GM19023 (cell line): ENCODE measurements around the gene COPG1.
A peak's percentile ranks its signal among the peaks of the same experiment; 100 is the strongest.
"Not testable (repeated sequence)": the region's sequence is repeated elsewhere in the genome, so short reads cannot be mapped to it uniquely, and the experiment has no call there.

Experiments
- ATAC-seq: cut with Tn5 transposase; IDR thresholded peaks from one replicate; pipeline ENCODE4 v1.9.1; 2021; ENCODE audit warnings: mild to moderate bottlenecking, moderate library complexity; ENCODE audit not compliant: unreplicated experiment

Gene COPG1

DNA sequence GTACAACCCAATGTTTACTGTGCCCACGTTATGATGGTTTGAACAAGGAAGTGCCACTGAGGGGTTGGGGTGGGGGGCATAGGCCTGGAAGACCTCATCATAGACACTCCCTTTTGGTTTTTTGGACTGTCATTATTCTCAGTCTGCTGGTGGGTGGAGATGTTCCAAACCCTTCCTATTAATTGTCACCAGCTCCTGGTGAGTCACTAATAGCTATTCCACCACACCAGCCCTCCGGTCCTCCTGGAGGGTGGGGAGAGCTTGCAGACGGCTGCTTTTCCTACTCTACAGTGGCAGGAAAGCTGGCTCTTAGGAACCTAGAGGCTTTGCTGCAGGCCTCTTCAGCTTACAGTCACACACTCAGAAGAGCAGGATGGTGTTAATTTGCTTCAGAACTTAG is 9.0 kb upstream of the COPG1 start:
- no peak for ATAC-seq

DNA sequence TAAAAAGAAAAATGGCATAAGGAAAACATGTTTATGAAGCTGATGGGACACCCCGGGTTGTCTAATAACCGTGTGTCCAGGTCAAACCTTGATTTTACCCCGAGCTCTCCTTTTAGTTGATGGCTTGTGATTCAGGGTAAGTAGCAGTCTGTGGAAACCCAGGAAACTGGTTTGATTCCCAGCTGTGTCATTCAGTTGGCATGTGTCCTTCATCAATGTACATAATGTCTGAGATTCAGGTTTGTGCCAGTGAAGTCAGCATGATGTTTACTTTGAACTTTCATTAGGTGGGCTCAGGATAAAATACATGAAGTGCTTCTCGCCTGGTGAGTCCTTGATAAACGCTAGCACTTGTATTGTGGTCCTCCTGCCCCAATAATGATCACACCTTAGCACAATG is 4.3 kb upstream of the COPG1 start:
- no peak for ATAC-seq

DNA sequence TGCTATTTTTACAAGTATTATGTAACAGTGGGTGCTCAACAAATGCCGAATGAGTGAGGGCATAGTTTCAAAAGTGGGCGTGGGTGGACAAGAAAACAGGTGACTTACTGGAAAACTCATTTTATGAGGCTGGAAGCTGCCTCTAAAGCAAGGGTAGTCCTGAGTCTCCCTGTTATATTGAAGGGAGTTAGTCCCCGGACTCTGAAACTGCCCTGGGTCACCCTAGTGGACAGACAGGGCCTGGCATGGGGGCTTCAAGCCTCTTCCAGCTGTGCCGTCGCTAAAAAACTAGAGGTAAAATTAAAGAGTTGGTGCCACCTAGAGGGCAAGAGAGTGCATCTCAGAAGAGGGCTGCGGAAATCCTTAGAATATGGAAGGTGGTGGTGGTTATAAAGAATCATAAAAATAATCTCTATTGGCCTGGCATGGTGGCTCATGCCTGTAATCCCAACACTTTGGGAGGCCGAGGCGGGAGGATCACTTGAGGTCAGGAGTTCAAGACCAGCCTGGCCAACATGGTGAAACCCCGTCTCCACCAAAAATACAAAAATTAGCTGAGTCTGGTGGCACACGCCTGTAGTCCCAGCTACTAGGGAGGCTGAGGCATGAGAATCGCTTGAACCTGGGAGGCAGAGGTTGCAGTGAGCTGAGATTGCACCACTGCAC is 3.6 kb upstream of the COPG1 start:
- ATAC-seq, result peak; percentile 63

DNA sequence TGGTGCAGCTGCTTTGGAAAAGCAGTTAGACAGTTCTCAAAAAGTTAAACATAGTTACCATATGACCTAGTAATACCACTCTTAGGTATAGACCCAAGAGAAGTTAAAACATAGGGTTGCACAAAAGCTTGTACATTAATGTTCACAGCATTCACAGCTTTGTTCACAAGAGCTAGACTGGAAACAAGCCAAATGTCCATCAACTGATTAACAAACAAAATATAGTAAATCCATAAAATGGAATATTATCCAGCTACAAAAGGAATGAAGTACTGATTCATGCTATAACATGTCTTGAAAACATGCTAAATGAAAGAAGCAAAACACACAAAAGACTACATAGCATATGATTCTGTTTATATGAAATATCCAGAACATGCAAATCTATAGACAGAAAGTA is 2.8 kb upstream of the COPG1 start:
- ATAC-seq, result no peak

DNA sequence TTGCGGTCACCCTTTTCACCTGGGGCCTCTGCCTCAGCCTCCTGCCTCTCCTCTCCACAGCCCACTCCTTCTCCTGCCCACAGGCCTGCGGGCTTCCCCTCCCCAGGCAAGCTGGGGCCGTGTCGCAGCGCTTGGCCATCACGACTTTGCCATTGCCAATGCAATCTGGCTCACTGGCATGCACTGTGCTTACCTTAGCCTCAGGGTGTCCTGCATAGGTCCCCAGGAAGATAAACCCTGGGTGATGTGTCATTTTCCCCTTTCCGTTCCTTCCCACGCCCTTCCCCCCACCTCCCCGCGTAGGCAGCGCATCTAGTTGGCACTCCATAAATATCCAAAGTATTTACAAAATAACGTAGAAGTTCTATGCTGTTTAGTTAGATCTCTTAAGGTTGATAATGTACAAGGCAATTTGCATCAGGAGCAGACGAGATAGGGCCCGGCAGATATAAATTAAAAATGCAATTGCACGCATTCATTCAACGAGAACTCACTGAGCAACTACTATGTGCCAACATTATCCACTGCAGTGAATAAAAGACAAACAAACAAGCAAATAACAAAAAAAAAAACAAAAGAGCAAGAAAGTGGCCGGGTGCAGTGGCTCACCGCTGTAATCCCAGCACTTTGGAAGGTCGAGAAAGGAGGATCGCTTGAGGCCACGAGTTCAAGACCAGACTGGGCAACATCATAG is 973 bp upstream of the COPG1 start:
- ATAC-seq, result no peak

DNA sequence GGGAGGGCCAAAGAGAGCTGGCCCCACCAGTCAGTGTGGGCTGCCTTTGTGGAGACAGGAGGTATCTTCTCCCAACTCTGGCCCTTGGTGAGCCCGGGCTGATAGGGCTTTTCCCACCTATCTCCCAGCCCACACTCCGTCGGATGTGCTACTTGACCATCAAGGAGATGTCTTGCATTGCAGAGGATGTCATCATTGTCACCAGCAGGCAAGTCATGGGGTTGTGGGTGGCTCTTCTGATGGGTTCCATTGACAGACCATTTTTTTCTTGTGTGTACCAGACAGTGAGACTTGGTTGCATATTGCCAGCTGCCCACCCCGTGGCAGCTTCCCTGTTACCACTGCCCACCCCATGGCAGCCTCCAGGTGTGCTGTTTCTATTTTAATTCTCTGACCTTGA is 3.3 kb downstream of the COPG1 start:
- ATAC-seq, result no peak

DNA sequence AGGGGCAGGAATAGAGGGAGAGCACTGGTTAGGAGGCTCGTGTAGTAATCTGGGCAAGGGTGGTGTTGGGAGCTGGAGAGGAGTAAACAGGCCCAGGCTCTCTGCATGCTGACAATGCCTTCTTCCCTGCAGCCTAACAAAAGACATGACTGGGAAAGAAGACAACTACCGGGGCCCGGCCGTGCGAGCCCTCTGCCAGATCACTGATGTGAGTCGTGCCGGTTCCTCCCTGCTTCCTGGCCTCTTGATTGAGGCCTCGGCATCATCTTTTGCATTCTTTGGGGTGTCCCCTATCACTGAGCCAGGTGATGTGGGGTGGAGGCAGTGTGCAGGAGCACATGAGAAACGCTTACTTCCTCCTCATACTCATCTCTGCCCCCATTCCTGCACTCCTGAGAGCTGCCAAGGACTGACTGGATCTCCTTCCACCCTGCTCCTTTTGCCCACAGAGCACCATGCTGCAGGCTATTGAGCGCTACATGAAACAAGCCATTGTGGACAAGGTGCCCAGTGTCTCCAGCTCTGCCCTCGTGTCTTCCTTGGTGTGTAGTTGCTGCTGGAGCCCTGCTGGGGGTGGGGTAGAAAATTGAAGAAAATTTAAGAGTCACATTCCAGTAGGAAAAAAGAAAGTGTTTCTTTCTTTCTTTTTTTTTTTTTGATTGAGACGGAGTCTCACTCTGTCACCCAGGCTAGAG is 5.3 kb downstream of the COPG1 start:
- ATAC-seq, result no peak

DNA sequence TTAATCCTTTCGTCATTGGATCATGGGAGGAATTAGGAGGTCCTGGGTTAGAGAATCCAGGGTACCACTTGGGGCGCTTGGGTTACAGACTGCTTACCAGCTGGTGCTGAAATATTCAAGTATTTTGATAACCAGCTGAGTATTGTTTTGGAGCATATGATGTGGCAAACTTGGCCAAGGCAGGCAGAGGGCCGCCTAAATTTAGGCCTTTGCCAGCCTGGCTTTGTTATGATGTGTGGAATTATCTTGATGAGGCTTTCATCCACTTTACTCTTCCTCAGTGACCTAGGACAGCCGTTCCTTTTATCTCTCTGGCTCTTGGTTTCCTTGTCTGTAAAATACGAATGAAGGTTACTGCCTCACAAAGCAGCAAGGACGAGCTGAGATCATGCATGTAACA is 6.9 kb downstream of the COPG1 start:
- no peak for ATAC-seq

DNA sequence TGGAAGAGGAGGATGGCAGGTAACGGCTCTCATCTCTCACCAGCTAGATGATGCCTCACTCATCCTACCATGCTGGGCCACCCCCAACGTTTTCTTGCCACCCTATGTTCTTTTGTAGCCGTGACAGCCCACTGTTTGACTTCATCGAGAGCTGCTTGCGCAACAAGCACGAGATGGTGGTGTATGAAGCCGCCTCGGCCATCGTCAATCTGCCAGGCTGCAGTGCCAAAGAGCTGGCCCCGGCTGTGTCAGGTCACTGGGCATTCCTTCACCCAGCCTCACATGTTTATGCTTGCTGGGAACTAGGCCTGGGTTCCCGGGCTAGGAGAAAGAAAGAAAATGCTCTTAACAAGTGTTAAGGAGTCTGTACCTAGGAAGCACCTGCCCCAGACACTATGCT is 8.2 kb downstream of the COPG1 start:
- no peak for ATAC-seq

DNA sequence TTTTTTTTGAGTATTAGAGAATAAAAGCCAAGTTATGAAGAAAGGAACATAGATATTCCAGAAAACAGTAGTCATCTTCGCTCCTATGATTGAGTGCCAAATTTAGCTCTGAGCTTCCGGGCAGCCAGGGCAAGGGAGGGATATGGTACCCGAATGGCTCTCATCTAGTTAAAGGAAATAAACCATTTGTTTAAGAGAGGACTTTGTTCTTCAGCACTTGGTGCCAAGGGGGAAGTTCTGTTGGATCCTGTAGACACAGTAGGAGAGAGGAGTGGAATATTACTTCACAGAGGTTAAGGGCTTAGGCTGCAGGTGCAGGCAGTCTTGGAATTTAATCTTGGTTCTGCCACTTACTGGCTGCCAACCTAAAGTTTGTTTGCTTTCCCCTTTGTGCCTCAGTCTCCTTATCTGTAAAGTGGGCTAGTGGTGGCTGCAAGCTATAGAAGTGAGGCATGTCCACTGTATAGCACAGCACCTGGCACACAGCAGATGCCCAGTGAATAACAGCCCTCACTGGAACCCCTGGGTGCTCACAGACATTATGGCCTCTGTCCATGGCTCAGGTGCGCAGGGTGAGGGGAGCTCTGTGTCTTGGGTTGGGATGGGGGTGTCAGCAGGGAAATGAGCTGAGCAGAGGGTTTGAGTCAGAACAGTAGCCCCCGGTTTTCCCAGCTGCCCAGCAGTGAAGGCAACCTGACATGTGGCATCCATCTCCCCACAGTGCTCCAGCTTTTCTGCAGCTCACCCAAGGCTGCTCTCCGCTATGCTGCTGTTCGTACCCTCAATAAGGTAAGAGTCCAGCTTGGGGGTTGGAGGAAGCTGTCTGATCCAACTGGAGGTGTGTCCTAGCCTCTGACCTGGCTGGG is 10.4 kb downstream of the COPG1 start:
- ATAC-seq, result no peak

DNA sequence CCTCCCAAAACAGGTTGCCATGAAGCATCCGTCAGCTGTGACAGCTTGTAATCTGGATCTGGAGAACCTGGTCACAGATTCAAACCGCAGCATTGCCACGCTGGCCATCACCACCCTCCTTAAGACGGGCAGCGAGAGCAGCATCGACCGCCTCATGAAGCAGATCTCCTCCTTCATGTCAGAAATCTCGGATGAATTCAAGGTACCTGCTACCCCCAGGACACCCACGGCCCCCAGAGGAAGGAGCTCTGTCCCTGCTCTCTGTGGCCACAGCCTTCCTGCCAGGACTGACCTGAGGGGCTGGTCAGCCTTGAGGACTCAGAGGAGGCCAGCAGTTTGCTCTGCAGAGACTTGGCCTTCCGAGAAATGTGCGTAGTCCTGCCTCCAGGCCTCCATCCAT is 11.2 kb downstream of the COPG1 start:
- no peak for ATAC-seq

DNA sequence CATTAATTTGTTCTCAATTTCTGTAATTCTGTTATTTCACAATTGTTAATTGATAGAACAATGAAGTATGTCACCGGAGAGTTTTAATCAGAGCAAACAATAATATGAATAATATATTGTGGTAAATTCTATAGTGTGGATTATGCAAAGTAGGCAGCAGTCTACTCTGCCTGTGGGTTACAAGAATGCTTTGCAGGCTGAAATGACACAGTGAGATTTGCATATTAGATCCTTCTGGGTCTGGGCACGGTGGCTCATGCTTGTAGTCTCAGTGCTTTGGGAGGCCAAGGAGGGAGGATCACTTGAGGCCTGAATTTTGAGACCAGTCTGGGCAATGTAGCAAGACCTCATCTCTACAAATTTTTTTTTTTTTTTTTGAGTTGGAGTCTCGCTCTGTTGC is 12.5 kb downstream of the COPG1 start:
- ATAC-seq, result no peak

DNA sequence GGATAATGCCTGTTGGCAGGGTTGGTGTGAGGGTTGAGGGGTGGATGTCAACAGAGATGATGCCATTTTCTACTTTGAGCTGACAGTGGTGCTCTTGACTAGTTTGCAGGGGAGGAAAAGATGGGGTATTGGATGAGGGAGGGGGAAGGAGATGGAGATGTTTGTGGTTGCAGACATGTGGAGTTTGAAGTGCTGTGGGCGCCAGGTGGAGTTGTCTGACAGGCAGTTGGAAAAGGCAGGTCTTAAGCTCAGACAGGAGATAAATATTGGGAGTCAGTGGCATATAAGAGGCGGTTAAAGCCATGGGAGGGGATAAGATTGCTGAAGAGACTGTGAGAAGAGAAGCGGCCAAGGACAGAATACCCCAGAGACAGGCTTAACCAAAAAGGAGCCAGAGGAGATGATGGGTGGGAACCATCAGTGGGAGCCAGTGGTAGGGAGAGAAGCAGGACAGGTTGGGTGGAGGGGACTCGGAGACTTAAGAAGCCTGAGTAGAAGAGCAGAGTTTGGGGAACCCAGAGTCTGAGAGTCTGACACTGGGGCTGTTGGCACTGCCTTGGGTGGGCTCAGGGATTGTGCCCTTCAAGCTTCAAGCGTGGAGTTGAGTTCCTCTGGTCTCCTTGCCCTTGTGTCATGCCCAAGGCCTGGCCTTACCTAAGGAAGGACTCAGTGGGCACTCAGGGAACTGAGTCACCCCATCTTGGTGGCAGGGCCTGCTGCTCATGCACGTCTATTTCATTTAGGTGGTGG is 13.9 kb downstream of the COPG1 start:
- no peak for ATAC-seq

DNA sequence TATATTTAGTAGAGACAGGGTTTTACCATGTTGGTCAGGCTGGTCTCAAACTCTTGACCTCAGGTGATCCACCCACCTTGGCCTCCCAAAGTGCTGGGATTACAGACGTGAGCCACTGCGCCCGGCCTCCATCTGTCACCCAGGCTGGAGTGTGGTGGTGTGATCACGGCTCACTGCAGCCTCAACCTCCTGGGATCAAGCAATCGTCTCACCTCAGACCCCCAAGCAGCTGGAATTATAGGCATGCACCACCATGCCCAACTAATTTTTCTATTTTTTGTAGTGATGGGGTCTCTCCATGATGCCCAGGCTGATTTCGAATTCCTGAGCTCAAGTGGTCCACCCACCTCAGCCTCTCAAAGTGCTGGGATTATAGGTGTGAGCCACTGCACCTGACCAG is 15.6 kb downstream of the COPG1 start:
- ATAC-seq, result not testable (repeated sequence)

DNA sequence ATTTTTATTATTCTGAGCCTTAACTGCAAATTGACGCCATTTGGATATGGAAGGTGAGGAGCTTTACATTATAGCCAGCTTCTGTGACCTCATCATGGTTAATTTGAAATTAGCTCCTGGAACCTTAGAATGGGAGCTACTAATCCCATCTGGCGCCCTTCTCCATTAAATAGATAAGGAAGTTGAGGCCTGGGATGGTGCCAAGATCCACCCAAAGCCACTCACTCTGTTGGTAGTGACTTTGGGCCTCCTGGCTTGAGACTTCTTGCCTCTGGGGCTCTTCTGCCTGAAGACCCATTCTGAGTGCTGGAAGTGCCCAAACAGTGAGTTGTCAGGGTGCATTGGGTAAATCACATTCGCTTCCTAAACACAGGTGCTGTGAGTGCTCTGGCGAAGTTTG is 17.2 kb downstream of the COPG1 start:
- ATAC-seq, result no peak

DNA sequence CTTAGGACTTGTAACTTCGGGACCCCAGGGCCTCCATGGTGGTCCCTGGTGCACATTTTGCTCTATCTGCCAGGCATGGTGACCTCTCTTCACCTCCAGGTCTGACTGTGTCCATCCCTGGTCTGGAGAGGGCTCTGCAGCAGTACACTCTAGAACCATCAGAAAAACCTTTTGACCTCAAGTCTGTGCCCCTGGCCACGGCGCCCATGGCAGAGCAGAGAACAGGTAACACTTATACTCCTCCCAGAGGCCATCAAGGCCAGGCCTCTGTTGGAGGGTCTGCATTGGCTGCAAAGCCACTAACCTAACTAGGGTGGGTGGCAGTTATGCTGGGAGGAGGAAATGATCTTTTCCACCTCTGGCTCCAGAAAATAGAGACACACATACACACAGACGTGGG is 19.0 kb downstream of the COPG1 start:
- ATAC-seq, result no peak

DNA sequence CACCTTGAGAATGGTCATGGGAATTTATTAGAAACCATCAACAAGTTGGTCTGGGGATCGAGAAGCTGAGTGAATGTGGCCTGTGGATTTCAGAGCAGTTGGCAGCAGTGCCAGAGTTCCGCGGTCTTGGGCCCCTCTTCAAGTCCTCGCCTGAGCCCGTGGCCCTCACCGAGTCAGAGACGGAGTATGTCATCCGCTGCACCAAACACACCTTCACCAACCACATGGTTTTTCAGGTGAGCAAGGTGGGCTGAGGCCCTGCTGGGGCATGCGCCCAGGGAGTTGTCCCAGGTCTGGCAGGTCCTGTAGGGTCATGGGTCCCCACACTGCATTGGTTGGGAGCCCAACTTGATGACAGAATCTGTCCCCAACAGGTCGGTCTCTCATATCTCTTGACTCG is 22.3 kb downstream of the COPG1 start:
- ATAC-seq, result no peak

DNA sequence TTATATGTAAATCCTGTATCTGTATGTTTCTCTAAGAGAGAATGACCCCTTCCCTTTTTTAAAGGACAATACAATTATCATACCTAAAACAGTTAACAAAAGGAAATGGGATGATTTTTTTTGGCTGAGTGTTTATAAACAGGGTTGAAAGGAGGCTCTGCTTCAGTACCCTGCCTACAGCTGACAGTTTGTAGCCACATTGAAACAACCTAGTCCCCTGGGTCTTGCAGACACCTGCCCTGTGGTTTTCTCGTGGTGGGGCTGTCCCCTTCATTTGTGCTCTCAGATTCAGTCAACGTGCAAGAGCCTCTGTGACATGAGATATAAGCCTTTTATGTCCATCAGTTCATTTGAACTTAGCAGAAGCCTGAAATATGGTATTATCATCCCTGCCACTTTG is 27.0 kb downstream of the COPG1 start:
- peak; percentile 85 for ATAC-seq

DNA sequence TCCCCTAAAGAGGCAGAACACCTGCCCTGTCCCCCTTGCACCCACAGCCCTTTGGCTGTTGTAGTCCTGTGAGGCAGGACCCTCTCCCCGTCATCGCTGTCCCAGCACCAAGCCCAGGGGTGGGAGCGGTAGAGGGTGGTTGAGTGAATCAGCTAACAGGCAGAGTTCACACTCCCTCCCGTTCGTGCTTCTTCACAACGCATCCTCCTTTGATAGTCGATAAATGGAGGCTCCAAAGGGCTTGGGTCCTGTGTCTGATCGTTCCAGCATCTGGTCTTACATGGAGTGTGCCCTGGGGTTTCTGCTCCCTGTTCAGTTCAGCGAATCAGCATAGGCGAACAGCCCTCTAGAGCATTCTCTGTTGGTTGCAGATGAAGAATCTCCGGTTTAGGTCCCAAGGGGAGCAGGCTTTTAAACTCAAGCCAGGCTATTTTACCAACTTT is 28.4 kb downstream of the COPG1 start:
- no peak for ATAC-seq

DNA sequence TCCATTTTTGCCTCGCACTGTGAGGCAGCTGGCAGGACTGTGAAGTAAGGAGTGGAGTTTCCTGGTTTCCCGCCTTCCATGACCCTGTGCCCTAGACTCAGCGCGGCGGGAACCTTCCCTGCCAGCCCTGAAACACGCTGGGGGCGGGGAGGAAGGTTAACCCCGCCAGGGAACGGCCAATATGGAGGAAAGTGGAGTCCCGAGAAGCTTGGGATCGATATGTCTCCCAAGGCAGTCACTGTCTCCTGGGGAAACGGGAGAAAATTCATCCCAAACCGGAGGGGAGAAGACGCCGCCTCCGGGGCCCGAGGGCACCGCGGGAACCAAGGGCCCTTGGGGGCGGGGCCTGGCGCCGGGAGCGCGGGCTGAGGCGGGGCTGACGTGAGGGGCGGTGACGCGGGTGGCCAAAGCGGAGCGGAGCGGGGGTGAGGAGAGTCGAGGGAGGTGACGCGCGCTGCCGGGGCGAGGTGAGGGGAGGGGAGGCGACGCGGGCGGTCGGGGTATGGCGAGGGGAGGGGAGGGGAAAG is 29.1 kb downstream of the COPG1 start, which contains the start of gene HMCES:
TSS of gene HMCES (plus strand) at position 432 of the 527 bp plus-strand sequence. CDS start 863 bp downstream, outside the sequence.
- peak; percentile 44 for ATAC-seq
